Hippocampal formation (tissue), 2 donors: ENCODE results near the gene AKAP5.
A peak's percentile ranks its signal among the peaks of the same experiment; 100 is the strongest.

Experiments
- DNase-seq, 2 donors: peaks; one replicate each; lab custom pipeline; 2025; lab: John Stamatoyannopoulos, UW

AKAP5 gene

GRCh38 chr14:64465191-64465822 lies at the start of gene AKAP5:
Gene AKAP5 (plus strand): TSS chr14:64465499. CDS start chr14:64468395, 2,896 bp downstream.
- DNase-seq = peak; percentile 21 to 63

- DNase-seq = no peak
Observed at GRCh38 chr14:64416348-64416932, 48.9 kb upstream of the AKAP5 start.

GRCh38 chr14:64417055-64417770 lies 48.1 kb upstream of the AKAP5 start:
- no peak for DNase-seq

- no peak for DNase-seq
Observed at GRCh38 chr14:64417771-64418125, 47.6 kb upstream of the AKAP5 start.

GRCh38 chr14:64419003-64419402 lies 46.3 kb upstream of the AKAP5 start:
- no peak for DNase-seq

GRCh38 chr14:64421166-64421565 lies 44.1 kb upstream of the AKAP5 start:
- DNase-seq = no peak

GRCh38 chr14:64422005-64422404 lies 43.3 kb upstream of the AKAP5 start:
- DNase-seq = no peak

GRCh38 chr14:64422756-64423155 lies 42.5 kb upstream of the AKAP5 start:
- no peak for DNase-seq

- peak in 1 of 2 donors; percentile 26 for DNase-seq
Observed at GRCh38 chr14:64423987-64424386, 41.3 kb upstream of the AKAP5 start.

GRCh38 chr14:64434528-64434927 lies 30.8 kb upstream of the AKAP5 start:
- no peak for DNase-seq

- peak in 1 of 2 donors; percentile 24 for DNase-seq
Observed at GRCh38 chr14:64438181-64438841, 27.0 kb upstream of the AKAP5 start.

- DNase-seq = peak in 1 of 2 donors; percentile 9
Observed at GRCh38 chr14:64439141-64439540, 26.2 kb upstream of the AKAP5 start.

GRCh38 chr14:64440494-64440893 lies 24.8 kb upstream of the AKAP5 start:
- DNase-seq = no peak

- no peak for DNase-seq
Observed at GRCh38 chr14:64442300-64442988, 22.9 kb upstream of the AKAP5 start.

GRCh38 chr14:64444140-64444539 lies 21.2 kb upstream of the AKAP5 start:
- no peak for DNase-seq

GRCh38 chr14:64444984-64445845 lies 20.1 kb upstream of the AKAP5 start:
- no peak for DNase-seq

- DNase-seq = no peak
Observed at GRCh38 chr14:64447876-64448670, 17.2 kb upstream of the AKAP5 start.

- no peak for DNase-seq
Observed at GRCh38 chr14:64450255-64450654, 15.0 kb upstream of the AKAP5 start.

GRCh38 chr14:64454671-64455070 lies 10.6 kb upstream of the AKAP5 start:
- no peak for DNase-seq

- no peak for DNase-seq
Observed at GRCh38 chr14:64459405-64460136, 5.7 kb upstream of the AKAP5 start.
